Activated T-helper 9 cell treated with anti-CD3 and anti-CD28 coated beads, Interleukin-2, amount 50 U/mL, for 16 hours (primary cell): ENCODE results near the gene PITX3.
"Not testable (repeated sequence)": the region's sequence is repeated elsewhere in the genome, so short reads cannot be mapped to it uniquely, and the experiment has no call there.

ENCODE experiments used
- DNase-seq: peaks from one replicate; pipeline ENCODE4 v3.0.0-alpha.2; 2020; ENCODE audit warnings: low read depth

The PITX3 gene

DNA sequence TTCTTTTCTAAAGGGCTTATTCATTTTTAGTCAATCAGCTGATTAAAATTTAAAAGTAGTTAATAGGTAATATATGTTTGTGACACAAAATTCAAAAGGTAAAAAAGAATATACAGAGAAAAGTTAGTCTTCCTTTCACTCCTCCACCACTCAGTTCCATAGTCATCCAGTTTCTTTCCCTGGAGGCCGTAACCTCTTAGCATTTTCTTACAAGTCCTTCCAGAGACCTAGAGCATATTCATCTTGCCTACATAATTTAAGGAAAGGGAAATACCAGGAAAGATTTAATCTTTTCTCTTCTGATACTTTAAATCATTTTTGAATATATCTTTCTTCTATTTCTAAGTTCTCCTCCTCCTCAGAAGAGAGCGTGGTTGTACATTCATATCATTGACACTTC, 14.1 kb upstream of the PITX3 start:
- no peak for DNase-seq

DNA sequence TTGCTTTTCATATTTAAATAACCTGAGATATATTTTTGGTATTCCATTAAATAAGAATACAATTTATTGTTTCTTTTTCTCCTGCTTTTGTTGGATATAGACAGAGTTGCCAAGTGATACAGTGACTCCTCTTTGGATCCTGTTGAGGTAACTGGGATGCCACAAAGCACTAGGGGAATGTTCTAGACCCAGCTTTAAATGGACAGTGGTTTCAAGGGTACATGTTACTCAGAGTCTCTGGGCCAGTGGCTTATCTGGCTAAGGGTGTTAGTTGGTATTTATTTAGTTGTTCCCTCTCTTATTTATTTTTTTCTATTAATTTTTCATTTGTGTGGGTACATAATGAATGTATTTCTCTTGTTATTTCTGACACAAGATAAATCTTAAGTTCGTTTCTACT, 13.1 kb upstream of the PITX3 start:
- DNase-seq = no peak

DNA sequence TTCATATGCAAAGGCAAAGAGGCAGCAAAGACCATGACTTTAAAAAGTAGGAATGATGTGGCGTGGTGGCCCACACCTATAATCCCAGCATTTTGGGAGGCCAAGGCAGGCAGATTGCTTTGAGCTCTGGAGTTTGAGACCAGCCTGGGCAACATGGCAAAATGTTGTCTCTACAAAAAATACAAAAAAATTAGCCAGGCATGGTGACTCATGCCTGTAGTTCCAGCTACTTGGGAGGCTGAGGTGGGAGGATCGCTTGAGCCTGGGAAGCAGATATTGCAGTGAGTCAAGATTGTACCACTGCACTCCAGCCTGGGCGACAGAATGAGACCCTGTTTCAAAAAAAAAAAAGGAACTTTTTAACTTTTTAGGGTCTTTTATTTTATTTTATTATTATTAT, 11.2 kb upstream of the PITX3 start:
- not testable (repeated sequence) for DNase-seq

DNA sequence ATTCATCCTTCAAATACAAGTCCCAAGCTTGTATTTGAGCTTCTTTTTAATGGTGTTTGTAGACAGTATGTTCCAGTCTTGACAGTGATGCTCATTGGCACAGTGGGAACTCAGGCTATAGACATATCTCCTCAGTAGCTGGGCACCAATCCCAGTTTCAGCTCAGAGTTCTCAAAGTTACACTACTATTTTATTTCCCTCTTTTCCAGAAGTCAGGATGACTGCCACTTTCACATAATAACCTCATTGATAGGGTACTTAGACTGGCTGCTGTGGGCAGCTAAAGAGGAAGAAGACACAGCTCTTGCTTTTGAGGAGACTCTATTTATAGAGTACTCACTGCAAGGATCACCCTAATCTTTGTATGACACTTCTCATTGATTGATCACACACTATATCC, 6.4 kb upstream of the PITX3 start:
- DNase-seq = no peak

DNA sequence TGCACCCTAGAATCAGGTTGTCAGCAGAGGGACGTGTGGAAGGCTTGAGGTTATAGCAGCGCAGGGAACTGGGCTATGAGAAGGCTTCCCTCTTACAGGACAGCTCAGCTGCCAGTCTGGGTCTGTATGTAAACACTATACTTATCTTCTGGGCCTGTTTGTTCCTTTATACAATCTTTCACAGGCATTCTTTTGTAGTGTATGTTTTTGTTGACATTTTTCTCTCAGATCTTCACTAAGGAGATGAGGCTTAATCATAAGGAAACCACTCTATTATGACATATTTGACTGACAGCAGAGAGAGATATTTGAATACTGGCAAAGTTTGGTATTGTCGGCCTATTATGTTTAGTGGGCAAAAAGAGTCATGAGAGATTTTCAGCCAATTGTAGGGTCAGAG, 4.9 kb upstream of the PITX3 start:
- DNase-seq = no peak

DNA sequence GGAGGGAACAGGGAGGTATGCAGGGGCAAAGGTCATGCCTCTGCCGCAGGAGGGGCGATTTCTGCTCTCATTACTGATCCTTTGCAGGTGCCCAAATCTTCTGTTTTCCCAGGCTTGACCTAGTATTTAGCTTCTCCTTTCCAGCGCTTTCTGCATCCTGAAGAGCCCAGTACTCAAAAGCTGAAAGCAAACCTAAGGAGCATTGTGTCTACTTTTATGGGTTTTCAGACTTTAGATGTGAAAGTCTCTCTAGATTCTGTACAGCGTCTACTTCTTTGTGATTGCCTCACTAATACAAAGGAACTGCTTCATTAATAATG, 4.6 kb upstream of the PITX3 start:
- no peak for DNase-seq

DNA sequence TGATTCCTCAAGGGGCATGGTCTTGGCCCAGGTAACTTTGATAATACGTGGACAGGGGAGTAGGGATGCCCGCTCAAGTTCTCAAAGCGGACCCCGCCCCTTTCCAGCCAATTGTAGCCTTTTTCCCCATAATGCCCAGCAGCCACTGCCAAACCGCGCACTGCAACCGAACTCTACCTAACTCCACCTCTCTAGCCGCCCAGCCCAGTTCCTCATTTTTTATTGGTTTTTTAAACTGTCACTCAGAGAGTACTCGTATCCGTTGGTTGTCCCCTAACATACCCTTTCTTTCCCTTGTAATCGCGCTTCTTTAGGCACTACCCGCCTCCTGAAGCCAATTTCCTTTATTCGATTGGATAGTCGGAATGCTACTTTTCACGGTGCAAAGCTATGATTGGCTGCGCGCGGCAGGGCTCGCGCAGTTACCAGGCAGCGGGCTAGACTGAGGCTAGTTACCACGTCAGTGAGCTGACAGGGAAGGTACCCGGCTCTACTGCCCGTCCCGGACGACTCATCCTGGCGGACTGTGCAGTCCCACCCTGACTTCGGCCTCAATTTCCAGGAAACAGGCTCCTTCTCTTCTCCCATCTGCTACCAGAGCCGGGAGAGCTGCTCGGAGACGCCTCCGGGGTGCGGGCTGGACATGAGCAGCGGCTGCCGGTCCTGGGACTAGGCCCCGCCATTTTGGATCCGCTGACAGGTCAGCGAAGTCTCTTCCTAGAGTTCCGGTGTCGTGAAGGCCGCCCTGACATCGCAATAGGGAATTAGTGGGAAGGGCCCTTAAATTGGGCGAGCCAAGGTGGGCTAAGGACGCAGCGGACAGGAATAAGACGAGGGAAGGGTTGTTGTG, 4.0 kb upstream of the PITX3 start, which contains the start of gene GBF1:
GBF1 (plus strand) TSS at position 451 of the 850 bp plus-strand sequence. CDS start 13,407 bp downstream, outside the sequence.
- peak; percentile 82 for DNase-seq

DNA sequence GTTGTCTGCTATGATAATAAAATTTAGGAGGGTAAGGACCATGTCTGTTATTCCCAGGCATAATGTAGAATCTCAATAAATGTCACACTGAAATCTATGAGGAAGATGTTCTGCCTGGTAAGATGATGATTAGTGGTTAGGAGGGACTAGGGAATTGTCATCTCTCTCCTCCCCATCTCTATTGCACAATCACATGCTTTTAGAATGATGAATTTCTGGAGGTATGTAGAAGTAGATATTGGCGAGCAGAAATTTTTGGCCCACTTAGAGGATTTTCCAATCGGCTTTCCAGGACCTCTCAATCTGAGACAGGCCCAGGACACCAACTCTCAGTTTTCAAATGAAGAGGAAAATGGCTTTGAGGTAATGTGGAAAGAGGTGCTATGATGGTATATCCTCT, 2.0 kb upstream of the PITX3 start:
- DNase-seq = no peak

DNA sequence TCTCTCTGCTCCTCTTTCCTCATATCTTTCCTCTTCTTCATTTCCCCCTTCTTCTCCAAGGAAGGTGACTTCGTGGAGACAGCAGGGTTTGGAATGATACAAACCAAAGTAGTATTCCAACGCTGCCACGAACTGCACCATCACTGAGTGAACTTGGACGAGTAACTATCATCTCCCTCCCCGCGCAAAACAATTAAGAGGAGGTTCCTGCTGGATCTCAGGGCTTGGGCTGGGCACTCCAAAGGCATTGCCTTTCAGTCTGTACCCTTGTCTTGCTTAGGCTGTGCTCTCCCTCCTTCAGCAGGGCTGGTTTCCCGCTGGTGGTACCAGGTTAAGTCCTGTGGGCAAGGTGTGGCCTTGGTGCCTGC, 790 bp upstream of the PITX3 start:
- DNase-seq = no peak

DNA sequence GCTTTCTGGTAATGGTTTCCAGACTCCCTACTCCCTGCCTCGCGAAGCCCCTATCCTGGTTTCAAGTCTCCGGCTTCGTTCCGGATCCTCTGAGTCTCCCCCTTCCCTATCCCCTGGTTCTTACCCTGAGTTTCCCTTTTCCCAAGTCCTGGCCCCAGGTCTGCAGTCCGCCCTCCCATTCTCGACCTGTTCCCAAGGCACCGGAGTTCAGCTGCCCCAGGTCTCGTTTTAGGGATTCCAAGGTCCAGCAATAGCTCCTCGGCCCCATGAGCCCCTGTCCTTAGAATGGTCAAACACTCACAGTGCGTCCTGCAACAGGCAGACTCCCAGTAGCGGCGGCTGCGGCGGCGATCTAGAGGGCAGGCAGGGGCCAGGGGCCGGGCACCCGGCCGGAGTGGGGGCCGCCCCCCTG, 274 bp downstream of the PITX3 start:
- no peak for DNase-seq

DNA sequence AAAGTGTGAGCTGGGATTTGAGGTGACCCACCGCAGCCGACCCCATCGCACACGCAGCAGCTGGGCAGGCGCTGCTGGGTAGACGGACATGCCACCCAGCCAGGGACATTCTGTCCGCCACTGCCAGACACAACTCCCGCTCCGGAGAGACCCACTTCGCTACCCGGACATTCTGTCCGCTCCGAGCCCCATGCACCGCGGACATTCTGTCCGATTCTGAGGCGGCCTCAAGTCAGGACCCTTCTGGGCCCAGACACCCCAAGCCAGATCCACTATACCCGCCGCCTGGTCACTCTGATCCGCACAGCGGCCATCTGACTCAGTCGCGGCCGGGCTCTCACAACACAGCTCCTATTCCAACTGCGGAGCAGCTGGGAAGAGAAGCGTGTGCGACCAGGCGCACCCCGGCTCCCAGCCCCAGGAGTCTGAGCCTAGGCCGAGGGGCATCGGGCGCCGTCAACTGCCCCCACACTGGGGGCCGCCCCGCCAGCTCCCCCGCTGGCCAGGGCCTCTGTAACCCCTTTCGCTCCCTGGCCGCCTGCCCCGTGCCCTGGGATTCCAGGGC, 763 bp downstream of the PITX3 start:
- DNase-seq = no peak

DNA sequence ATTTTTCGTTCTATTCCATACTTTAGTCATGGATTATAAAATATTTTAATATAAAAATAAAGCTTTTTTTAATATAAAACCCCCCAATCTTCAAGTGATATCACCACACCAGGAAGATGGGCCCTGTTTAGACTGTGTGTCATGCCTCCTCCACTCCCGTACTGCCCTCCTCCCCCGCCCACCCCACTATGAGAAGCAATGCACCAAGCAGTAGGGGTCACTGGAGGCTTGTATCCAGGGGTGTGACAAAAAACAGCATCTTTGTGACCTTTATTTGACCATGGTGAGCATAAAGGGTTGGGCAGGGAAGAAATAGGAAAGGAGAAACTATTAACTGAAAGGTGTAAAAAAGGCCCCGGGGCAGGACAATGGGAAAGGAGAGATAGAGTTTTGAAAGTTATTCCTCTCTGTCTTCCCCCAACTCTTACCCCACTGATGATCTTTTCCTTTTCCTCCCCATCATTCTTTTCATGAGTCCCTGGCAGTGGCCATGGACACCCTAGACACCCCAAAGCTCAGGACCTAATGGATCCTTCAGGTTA, 3.5 kb downstream of the PITX3 start:
- no peak for DNase-seq

DNA sequence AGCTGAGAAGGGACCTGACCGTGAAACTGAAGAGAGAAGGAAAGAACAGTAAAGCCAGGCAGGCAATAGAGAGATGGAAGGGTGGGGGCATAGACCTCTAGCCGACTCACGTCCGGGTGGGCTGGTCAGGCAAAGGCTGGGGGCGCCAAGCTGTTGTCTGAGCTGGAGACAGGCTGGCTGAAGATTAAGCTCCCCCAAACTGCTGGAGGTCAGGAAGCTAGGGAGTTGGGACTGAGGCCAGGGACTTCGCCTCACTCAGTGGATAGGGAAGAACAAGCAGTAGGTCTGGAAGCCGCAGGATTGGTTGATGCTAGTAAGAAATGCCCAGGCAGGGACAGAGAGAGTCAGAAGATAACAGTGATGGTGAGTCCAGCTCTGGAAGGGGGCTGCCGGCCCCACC, 5.3 kb downstream of the PITX3 start:
- no peak for DNase-seq

DNA sequence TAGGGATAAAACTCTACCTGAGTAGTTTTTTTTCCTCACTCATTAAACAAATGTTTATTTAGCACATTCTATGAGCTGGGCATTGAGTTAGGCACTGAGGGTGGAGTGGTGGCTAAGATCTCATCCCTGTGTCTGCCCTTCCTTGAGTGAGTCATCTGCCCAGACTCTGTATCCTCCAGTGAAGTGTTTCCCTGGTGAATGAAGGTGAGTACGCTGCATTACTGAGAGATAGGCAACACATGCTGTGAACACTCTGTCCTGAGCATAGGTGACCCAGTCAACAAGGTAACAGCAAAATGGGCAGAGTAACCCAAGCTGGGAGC, 5.8 kb downstream of the PITX3 start:
- DNase-seq = no peak

DNA sequence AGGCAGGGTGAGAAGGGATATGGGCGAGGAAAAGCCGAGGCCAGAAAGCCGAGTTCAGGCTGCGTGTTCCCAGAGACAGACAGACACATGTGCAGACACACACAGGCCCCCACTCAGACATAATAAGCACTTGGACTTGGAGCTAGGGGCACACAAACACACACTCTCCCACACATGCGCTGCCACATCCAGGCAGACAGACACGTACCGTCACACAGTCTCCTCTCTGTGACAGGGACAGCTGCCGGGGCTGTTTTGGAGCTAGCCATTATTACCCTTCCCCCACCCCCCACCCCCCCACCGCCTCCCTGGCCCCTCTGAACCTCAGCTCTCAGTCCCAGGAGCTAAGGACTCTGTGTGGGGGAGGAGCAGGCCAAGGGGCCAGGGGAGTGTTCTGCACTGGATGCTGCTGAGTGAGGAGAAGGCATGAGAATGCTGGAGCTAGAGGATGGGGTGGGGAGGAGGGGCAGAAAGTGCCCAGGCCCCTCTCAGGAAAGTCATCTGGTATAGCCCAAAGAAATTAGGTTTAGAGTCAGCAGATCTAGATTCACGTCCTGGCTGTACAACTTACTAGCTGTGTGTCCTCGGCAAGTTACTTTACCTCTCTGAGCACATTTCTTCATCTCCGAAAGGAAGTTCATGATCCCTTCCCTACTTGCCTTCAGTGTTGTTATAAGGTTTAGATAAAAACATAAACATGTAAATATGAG, 6.3 kb downstream of the PITX3 start:
- no peak for DNase-seq

DNA sequence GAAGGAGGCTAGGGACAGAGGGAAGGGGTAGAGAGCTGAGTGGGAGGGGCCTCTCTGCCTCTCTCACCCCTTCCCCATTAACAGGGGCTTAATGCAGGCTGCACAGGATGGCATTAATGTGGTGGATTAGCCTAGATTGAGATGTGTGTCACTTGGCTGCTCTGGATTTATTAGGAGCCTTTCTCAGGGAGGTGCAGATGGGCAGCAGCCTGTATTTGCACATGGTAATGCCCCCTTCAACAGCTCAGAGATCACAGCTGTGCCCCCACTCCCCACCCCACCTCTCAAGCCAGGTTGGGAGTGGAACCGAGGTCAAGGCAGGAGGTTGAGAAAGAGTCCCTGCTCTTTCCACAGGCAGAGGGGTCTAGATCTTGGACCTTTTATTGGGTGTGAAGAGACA, 7.3 kb downstream of the PITX3 start:
- DNase-seq = no peak

DNA sequence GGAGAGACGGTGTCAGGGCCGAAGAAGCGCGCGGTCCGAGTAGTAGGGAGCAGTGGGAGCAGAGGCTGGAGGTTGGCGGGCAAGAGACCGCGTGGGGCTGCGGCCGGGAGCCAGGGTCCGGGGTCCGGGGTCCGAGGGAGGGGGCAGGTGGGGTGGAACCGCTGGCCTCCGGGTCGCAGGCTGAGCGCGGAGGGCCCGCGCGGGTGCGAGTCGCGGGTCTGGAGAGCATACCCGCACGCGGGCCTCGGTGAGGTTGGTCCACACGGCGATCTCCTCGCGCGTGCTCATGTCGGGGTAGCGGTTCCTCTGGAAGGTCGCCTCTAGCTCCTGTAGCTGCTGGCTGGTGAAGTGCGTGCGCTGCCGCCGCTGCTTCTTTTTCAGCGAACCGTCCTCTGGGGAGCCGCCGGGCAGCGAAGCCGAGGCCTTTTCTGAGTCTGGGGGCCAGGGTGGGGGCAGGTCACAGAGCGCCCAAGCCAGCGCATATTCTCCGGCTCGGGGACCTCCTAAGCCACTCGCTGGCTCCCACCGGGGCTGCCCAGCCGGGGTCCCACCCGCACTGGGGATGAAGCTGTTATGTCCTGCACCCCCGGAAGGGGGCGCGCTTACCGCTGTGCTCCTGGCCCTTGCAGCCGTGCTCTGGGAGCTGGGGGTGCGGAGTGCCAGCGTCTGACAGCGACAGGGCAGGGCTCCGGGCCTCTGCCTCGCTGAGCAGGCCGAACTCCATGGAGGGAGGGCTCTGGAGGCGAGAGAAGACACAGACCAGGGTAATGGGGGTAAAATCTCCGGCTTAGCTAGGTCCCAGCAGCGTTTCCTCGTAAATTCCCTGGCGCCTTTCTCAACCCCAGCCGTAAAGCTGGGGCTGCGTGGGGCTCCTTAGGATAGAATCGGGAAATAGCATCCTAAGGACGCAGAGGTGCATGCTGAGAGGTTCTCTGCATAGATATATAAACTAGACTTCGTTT, 9.7 kb downstream of the PITX3 start:
- DNase-seq = peak; percentile 63

DNA sequence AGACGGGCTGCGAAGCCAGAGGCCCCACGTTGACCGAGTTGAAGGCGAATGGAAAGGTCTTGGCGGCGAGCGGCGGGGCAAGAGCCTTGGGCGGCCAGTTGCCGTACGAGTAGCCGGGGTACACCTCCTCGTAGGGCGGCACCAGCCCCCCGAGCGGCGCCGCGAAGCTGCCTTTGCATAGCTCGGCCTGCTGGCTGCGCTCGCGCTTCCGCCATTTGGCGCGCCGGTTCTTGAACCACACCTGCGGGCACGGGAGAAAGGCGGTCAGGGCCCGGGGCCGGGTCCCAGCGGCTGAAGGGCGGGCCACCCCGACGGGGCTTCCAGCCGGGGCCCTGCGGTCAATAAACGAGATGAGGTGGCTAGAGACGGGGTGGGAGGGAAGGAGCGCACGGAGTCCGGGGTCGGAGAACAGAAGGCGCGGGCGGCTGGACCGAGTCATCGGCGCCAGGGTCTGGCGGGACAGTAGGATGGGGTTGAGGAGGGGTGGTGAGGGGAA, 10.4 kb downstream of the PITX3 start:
- DNase-seq = no peak

DNA sequence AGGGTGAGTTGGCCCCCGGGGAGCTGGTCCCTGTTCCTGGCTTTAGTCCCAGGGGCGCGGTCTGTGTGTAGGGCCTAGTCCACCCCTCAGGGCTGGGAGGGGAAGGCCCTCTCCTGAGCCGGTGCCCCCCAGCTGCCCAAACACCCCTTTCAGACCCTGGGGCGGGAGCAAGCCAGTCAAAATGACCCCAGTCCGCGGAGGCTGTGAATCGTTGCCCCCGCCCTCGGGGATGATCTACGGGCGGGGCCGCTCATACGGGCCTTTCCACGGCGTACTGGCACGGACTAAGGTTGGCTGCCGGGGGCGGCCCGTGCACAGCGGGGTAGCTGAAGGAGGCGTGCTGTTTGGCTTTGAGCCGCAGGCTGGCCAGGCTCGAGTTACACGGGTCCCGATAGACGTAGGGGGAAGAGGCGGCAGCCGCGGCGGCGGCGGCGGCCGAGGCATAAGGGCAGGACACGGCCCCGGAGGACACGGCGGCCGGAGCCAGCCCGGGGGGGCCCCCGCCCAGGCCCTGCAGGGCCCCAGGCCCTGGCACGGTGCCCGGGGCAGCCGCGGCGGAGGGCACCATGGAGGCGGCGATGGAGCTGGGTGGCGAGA, 10.9 kb downstream of the PITX3 start:
- DNase-seq = no peak

DNA sequence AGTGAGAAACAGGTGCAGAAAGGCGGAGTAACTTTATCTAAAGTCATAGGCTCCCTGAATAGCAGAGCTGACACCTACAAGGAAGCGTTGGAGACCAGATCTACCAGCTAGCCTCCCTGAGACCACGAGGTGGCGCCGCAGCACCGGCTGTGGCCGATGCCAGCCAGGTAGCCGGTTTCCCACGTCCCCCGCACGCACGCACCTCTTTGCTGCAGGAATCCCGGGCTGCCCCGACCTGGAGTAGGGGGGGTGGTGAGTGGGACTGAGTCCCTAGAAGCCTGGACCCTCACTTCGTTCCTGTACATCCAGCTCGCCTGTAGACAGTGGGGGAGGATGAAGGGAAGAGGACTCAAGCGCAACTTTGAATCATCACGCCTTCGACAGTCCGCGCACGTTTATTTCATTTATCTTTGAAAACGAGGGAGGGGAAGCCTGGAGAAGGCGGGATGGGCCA, 11.5 kb downstream of the PITX3 start:
- peak; percentile 78 for DNase-seq

DNA sequence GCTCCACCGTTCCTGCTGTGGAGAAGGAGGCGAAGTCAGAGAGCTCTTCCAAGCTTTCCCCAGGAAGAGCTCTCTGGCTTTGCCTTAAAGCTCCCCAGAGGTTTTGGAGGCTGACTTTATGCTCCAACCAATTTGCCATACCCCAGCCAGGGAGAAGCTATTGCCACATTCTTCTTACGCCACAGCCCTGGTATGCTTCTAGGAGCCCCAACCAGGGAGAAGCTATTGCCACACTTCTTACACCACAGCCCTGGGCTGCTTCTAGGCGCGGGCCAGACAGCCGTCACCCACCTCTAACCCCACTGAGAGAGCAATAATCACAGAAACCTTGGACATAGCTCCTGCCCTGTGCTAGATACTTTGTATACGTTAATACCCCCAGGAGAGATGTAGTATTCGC, 14.3 kb downstream of the PITX3 start:
- no peak for DNase-seq

DNA sequence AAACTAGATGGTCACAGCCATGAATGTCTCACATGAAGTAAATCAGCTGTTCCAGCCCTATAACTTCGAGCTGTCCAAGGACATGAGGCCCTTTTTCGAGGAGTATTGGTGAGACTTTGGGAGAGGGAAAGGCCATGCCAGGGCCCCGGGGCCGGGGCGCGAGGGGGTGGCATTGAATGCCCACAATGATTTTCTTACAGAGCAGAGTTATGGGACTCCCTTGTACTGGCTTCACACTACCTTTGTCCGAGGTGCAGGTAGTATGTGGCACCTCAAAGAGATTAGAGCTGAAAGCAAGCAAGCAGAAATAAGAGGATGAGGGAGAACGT, 14.8 kb downstream of the PITX3 start:
- DNase-seq = no peak
